SK-N-SH (cell line): ENCODE measurements around the gene CCDC152. TPM values are rescaled to one million over a fixed set of nuclear protein-coding genes. Genes with fewer than 3 reads are reported as not detected.

Experiments used
- CTCF ChIA-PET: fragments of 300-600, 350-600 bp; formaldehyde crosslinking; extraction: SDS; loops from one replicate; lab custom pipeline; 2021; lab: Yijun Ruan, JAX
- POLR2A ChIA-PET: fragments of 350-600 bp; sonication (Branson Sonifier 250); formaldehyde crosslinking; extraction: SDS; loops from one replicate; lab custom pipeline; 2020; ENCODE audit warnings: antibody characterized with exemption, inconsistent platforms; lab: Yijun Ruan, JAX
- DNase-seq: peaks from one replicate; pipeline ENCODE4 v3.0.0; 2012
- H2AFZ ChIP-seq: fragments of 200-600 bp; sonication (generic); 2 replicates; pipeline ENCODE4 v1.8.1; 2016; ENCODE audit warnings: antibody characterized with exemption, mild to moderate bottlenecking, low read depth
- H3F3A ChIP-seq: fragments of 200-600 bp; sonication (generic); replicated peaks from 2 replicates; pipeline ENCODE3; 2016; ENCODE audit warnings: antibody characterized with exemption, mild to moderate bottlenecking; ENCODE audit not compliant: insufficient read depth
- H3K27ac ChIP-seq, 2 experiments: fragments of 200-500 bp in 1 of 2; fragments of 200-600 bp in 1 of 2; sonication (Bioruptor generic) in 1 of 2; sonication (generic), shearing (Covaris generic) in 1 of 2; 2 replicates each; pipeline versions ENCODE4 v1.5.1 to v1.6.1; 2014 to 2016; ENCODE audit warnings: low read depth in 2 of 2, inconsistent platforms in 1 of 2, low read length in 1 of 2, mild to moderate bottlenecking in 1 of 2, mixed read lengths in 1 of 2
- H3K27me3 ChIP-seq: fragments of 200-600 bp; sonication (generic), shearing (Covaris generic); 2 replicates; pipeline ENCODE4 v1.6.1; 2016; ENCODE audit warnings: mixed run types; ENCODE audit not compliant: insufficient read depth
- H3K36me3 ChIP-seq, 2 experiments: fragments of 200-500 bp in 1 of 2; fragments of 200-600 bp in 1 of 2; sonication (Bioruptor generic) in 1 of 2; sonication (generic) in 1 of 2; replicated peaks in 1 of 2; 2 replicates each; pipeline versions ENCODE3 to v1.5.1; 2014 to 2016; ENCODE audit warnings: low read length in 1 of 2, mild to moderate bottlenecking in 1 of 2; ENCODE audit not compliant: insufficient read depth in 2 of 2, control insufficient read depth in 1 of 2
- H3K4me1 ChIP-seq, 2 experiments: fragments of 200-500 bp in 1 of 2; fragments of 200-600 bp in 1 of 2; sonication (Bioruptor generic) in 1 of 2; sonication (generic), shearing (Covaris generic) in 1 of 2; 2 replicates each; pipeline versions ENCODE4 v1.5.1 to v1.6.1; 2014 to 2016; ENCODE audit warnings: low read depth in 1 of 2, low read length in 1 of 2, mixed run types in 1 of 2; ENCODE audit not compliant: insufficient read depth in 2 of 2, control insufficient read depth in 1 of 2
- H3K4me2 ChIP-seq: fragments of 200-600 bp; sonication (generic), shearing (Covaris generic); 2 replicates; pipeline ENCODE4 v1.6.1; 2017; ENCODE audit warnings: mixed run types
- H3K4me3 ChIP-seq, 2 experiments: fragments of 200-500 bp in 1 of 2; fragments of 200-600 bp in 1 of 2; sonication (Bioruptor generic) in 1 of 2; sonication (generic), shearing (Covaris generic) in 1 of 2; 2 replicates each; pipeline versions ENCODE4 v1.5.1 to v1.8.1; 2014 to 2016; ENCODE audit warnings: low read depth in 2 of 2, inconsistent platforms in 1 of 2, low read length in 1 of 2, mild to moderate bottlenecking in 1 of 2, mixed read lengths in 1 of 2, moderate library complexity in 1 of 2
- H3K79me2 ChIP-seq: fragments of 200-600 bp; sonication (generic); 2 replicates; pipeline ENCODE4 v1.8.1; 2017; ENCODE audit warnings: mild to moderate bottlenecking; ENCODE audit not compliant: insufficient read depth
- H3K9ac ChIP-seq: fragments of 200-600 bp; sonication (generic); 2 replicates; pipeline ENCODE4 v1.6.1; 2017; ENCODE audit warnings: mixed run types
- H3K9me2 ChIP-seq: fragments of 200-600 bp; sonication (generic); 2 replicates; pipeline ENCODE4 v1.6.1; 2017; ENCODE audit warnings: mixed run types
- H3K9me3 ChIP-seq: fragments of 200-600 bp; sonication (generic); 2 replicates; pipeline ENCODE4 v1.6.1; 2017; ENCODE audit warnings: mixed run types, mild to moderate bottlenecking, moderate library complexity
- H4K20me1 ChIP-seq: fragments of 200-600 bp; sonication (generic); 2 replicates; pipeline ENCODE4 v1.6.1; 2017; ENCODE audit warnings: mild to moderate bottlenecking, mixed run types; ENCODE audit not compliant: insufficient read depth
- CTCF ChIP-seq: fragments of 200-600 bp; sonication (generic); IDR thresholded peaks from 2 replicates; pipeline ENCODE4 v1.6.1; 2017; ENCODE audit warnings: antibody characterized with exemption, mild to moderate bottlenecking, moderate library complexity
- EP300 ChIP-seq, 2 experiments: IDR thresholded peaks; 2 replicates each; pipeline versions ENCODE4 v1.4.0 to v1.6.1; 2012; ENCODE audit warnings: borderline replicate concordance in 1 of 2, low read depth in 1 of 2, low read length in 1 of 2
- EZH2phosphoT487 ChIP-seq: fragments of 200-600 bp; sonication (generic); IDR thresholded peaks from 2 replicates; pipeline ENCODE4 v1.6.1; 2017; ENCODE audit warnings: low read depth, mixed run types, mild to moderate bottlenecking, antibody characterized with exemption, moderate library complexity, borderline replicate concordance
- FOXJ3 ChIP-seq: sonication (generic); formaldehyde crosslinking; IDR thresholded peaks from 2 replicates; pipeline ENCODE4 v1.5.1; 2020; ENCODE audit warnings: mild to moderate bottlenecking, missing genetic modification reagents
- FOXM1 ChIP-seq: IDR thresholded peaks from 2 replicates; pipeline ENCODE4 v1.4.0; 2012; ENCODE audit warnings: low read depth, mild to moderate bottlenecking
- GABPA ChIP-seq: IDR thresholded peaks from 2 replicates; pipeline ENCODE4 v1.4.0; 2012; ENCODE audit warnings: low read depth, mild to moderate bottlenecking
- GATA2 ChIP-seq: sonication (generic); formaldehyde crosslinking; IDR thresholded peaks from 2 replicates; pipeline ENCODE4 v1.5.0; 2020; ENCODE audit warnings: mild to moderate bottlenecking, missing genetic modification reagents
- IRF3 ChIP-seq: fragments of 150-350 bp; IDR thresholded peaks from 2 replicates; pipeline ENCODE4 v1.6.1; 2016; ENCODE audit warnings: mild to moderate bottlenecking, low read depth, low read length
- JUND ChIP-seq: IDR thresholded peaks from 2 replicates; pipeline ENCODE4 v1.4.0; 2012
- MEF2A ChIP-seq: IDR thresholded peaks from 2 replicates; pipeline ENCODE4 v1.4.0; 2012; ENCODE audit warnings: low read depth, borderline replicate concordance
- MXI1 ChIP-seq: IDR thresholded peaks from 2 replicates; pipeline ENCODE4 v1.6.1; 2012; ENCODE audit warnings: mild to moderate bottlenecking, low read depth, low read length, improper control_type of control experiment
- NRF1 ChIP-seq: IDR thresholded peaks from 2 replicates; pipeline ENCODE4 v1.6.1; 2012; ENCODE audit warnings: low read depth, mild to moderate bottlenecking, low read length
- POLR2AphosphoS5 ChIP-seq: IDR thresholded peaks from 2 replicates; pipeline ENCODE4 v1.6.1; 2012; ENCODE audit warnings: low read depth, low read length
- RAD21 ChIP-seq: IDR thresholded peaks from 2 replicates; pipeline ENCODE4 v1.6.1; 2012; ENCODE audit warnings: mild to moderate bottlenecking, low read length
- RFX5 ChIP-seq: IDR thresholded peaks from 2 replicates; pipeline ENCODE4 v1.6.1; 2012; ENCODE audit warnings: mild to moderate bottlenecking, improper control_type of control experiment, low read length
- SMC3 ChIP-seq: IDR thresholded peaks from 2 replicates; pipeline ENCODE4 v1.6.1; 2012; ENCODE audit warnings: low read depth, low read length, improper control_type of control experiment
- TAF1 ChIP-seq: IDR thresholded peaks from 2 replicates; pipeline ENCODE4 v1.6.1; 2012; ENCODE audit warnings: low read depth, mild to moderate bottlenecking, low read length, moderate library complexity, borderline replicate concordance
- TCF12 ChIP-seq: IDR thresholded peaks from 2 replicates; pipeline ENCODE4 v1.4.0; 2012
- TEAD4 ChIP-seq: IDR thresholded peaks from 2 replicates; pipeline ENCODE4 v1.4.0; 2012; ENCODE audit warnings: mild to moderate bottlenecking, borderline replicate concordance; ENCODE audit not compliant: insufficient read depth
- USF2 ChIP-seq: fragments of 150-350 bp; IDR thresholded peaks from 2 replicates; pipeline ENCODE4 v1.6.1; 2017; ENCODE audit warnings: antibody characterized with exemption, low read length, low read depth, borderline replicate concordance
- YY1 ChIP-seq: IDR thresholded peaks from 2 replicates; pipeline ENCODE4 v1.4.0; 2012; ENCODE audit warnings: low read depth, mild to moderate bottlenecking
- ZBTB33 ChIP-seq: IDR thresholded peaks from 2 replicates; pipeline ENCODE4 v1.4.0; 2012; ENCODE audit warnings: low read depth, borderline replicate concordance
- WGBS: methylation state at CpG from one replicate; pipeline ENCODE4 v1.1.6; 2017; ENCODE audit warnings: low lambda C conversion rate; 5-methylcytosine and 5-hydroxymethylcytosine counted together
- polyA plus RNA-seq, 3 experiments: library from polyadenylated mRNA; depleted of rRNA; stranded (reverse); fragments of >200 nt; gene quantifications; 2 replicates each; pipeline ENCODE4 v1.2.3, GENCODE V29; 2012

Gene CCDC152
- polyA plus RNA-seq, 1 of the 3 experiments (the other 2 are of a cell fraction) = 2.1 TPM

- no peaks in the 10 kb centered on the region for H4K20me1 ChIP-seq
- TF ChIP-seq MXI1 = no peak
- no peak for TF ChIP-seq FOXJ3 (CRISPR knock-in tag)
- TF ChIP-seq MEF2A = no peak
- TF ChIP-seq JUND = no peak
- no peak for TF ChIP-seq FOXM1
- TF ChIP-seq GABPA = no peak
- no peak for TF ChIP-seq RAD21
- no peak for TF ChIP-seq RFX5
- TF ChIP-seq NRF1 = no peak
- TF ChIP-seq SMC3 = no peak
- TF ChIP-seq YY1 = no peak
- TF ChIP-seq, all 33 proteins: peak for 0
- POLR2A ChIA-PET = no interaction called here
- no peaks in the 10 kb centered on the region for H3K9me2 ChIP-seq
- no peaks in the 10 kb centered on the region for H3K27me3 ChIP-seq
- H3K4me2 ChIP-seq = no peak overlapping the region
- no peak overlapping the region for H3K9ac ChIP-seq
- peaks cover 3% of the 10 kb centered on the region for H3F3A ChIP-seq
- H3K9me3 ChIP-seq = no peaks in the 10 kb centered on the region
- H3K4me3 ChIP-seq = no peak overlapping the region
- CTCF ChIA-PET = interaction anchor here (1.4 kb wide), 1 partner anchor 10 kb away, joined by 3 read pairs; no protein-coding TSS in a partner anchor
- H3K79me2 ChIP-seq = no peaks in the 10 kb centered on the region
- H3K36me3 ChIP-seq = peaks cover 0 to 9% of the 10 kb centered on the region in 2 experiments
- no peaks in the 10 kb centered on the region for H3K4me1 ChIP-seq
- H3K27ac ChIP-seq = no peak overlapping the region
- no peak overlapping the region for H2AFZ ChIP-seq
- DNase-seq = no peak
- WGBS = 62% methylated on average over 6 of the region's 6 CpGs
Measured at GRCh38 chr5:42801516-42802166, 45.0 kb downstream of the CCDC152 start.

- no peaks in the 10 kb centered on the region for H3K9me2 ChIP-seq
- H3F3A ChIP-seq = no peaks in the 10 kb centered on the region
- no peak overlapping the region for H3K4me3 ChIP-seq
- no peaks in the 10 kb centered on the region for H3K79me2 ChIP-seq
- no peaks in the 10 kb centered on the region for H3K4me1 ChIP-seq
- no peaks in the 10 kb centered on the region for H3K9me3 ChIP-seq
- ChIA-PET CTCF (interaction anchor here (1.4 kb wide), 1 partner anchor 38 kb away, joined by 4 read pairs; no protein-coding TSS in a partner anchor), POLR2A (no interaction called here)
- no peak overlapping the region for H3K27ac ChIP-seq
- DNase-seq = no peak
- no peak overlapping the region for H3K4me2 ChIP-seq
- WGBS = 80% methylated on average over 4 of the region's 4 CpGs
- H3K9ac ChIP-seq = no peak overlapping the region
- H4K20me1 ChIP-seq = no peaks in the 10 kb centered on the region
- no peaks in the 10 kb centered on the region for H3K27me3 ChIP-seq
- no peak overlapping the region for H2AFZ ChIP-seq
- H3K36me3 ChIP-seq = no peaks in the 10 kb centered on the region
- TF ChIP-seq IRF3 = no peak
- TF ChIP-seq USF2 = no peak
- no peak for TF ChIP-seq EZH2phosphoT487
- TF ChIP-seq TAF1 = no peak
- TF ChIP-seq TEAD4 = no peak
- no peak for TF ChIP-seq TCF12
- no peak for TF ChIP-seq ZBTB33
- no peak for TF ChIP-seq EP300 (IDR thresholded peaks at IDR 0.05; ENCODE audit: borderline replicate concordance in 1 of 2, low read depth in 1 of 2, low read length in 1 of 2)
- no peak for TF ChIP-seq MEF2A
- no peak for TF ChIP-seq CTCF
- TF ChIP-seq GABPA = no peak
- TF ChIP-seq RAD21 = no peak
- TF ChIP-seq GATA2 (CRISPR knock-in tag) = no peak
- TF ChIP-seq POLR2AphosphoS5 = no peak
- TF ChIP-seq SMC3 = no peak
Measured at GRCh38 chr5:42804717-42805339, 48.2 kb downstream of the CCDC152 start.
